ENCODE measurements around the gene KCNQ1OT1.

KCNQ1OT1 gene

GRCh38 chr11:2700415-2701211 is 819 bp upstream of the KCNQ1OT1 start:
- peak; percentile 5 for DNase-seq

- DNase-seq: no peak
These were observed 636 bp downstream of the KCNQ1OT1 start for GRCh38 chr11:2699185-2699530.

GRCh38 chr11:2698386-2699184 is 1.2 kb downstream of the KCNQ1OT1 start:
- no peak for DNase-seq

GRCh38 chr11:2697866-2698265 is 1.9 kb downstream of the KCNQ1OT1 start:
- no peak for DNase-seq

- DNase-seq: no peak
These were observed 3.3 kb downstream of the KCNQ1OT1 start for GRCh38 chr11:2696455-2696854.

- no peak for DNase-seq
These were observed 4.5 kb downstream of the KCNQ1OT1 start for GRCh38 chr11:2694995-2695939.

GRCh38 chr11:2694495-2694894 is 5.3 kb downstream of the KCNQ1OT1 start:
- no peak for DNase-seq

- no peak for DNase-seq
These were observed 6.2 kb downstream of the KCNQ1OT1 start for GRCh38 chr11:2693271-2694261.

GRCh38 chr11:2691991-2692875 is 7.6 kb downstream of the KCNQ1OT1 start:
- DNase-seq: no peak

- DNase-seq: no peak
These were observed 8.4 kb downstream of the KCNQ1OT1 start for GRCh38 chr11:2691355-2691761.

GRCh38 chr11:2690596-2691354 is 9.0 kb downstream of the KCNQ1OT1 start:
- no peak for DNase-seq

- DNase-seq: no peak
These were observed 9.9 kb downstream of the KCNQ1OT1 start for GRCh38 chr11:2689651-2690575.

GRCh38 chr11:2688381-2689231 is 11.2 kb downstream of the KCNQ1OT1 start:
- DNase-seq: no peak

- no peak for DNase-seq
These were observed 12.0 kb downstream of the KCNQ1OT1 start for GRCh38 chr11:2687782-2688191.

GRCh38 chr11:2687223-2687530 is 12.6 kb downstream of the KCNQ1OT1 start:
- no peak for DNase-seq

GRCh38 chr11:2686360-2687222 is 13.2 kb downstream of the KCNQ1OT1 start:
- no peak for DNase-seq
